NK-92 (cell line): Measurements from ENCODE around the gene LIPC.

Experiments
- DNase-seq: peaks from one replicate; lab custom pipeline; 2025; ENCODE audit not compliant: unreplicated experiment; lab: John Stamatoyannopoulos, UW

Gene LIPC

DNA sequence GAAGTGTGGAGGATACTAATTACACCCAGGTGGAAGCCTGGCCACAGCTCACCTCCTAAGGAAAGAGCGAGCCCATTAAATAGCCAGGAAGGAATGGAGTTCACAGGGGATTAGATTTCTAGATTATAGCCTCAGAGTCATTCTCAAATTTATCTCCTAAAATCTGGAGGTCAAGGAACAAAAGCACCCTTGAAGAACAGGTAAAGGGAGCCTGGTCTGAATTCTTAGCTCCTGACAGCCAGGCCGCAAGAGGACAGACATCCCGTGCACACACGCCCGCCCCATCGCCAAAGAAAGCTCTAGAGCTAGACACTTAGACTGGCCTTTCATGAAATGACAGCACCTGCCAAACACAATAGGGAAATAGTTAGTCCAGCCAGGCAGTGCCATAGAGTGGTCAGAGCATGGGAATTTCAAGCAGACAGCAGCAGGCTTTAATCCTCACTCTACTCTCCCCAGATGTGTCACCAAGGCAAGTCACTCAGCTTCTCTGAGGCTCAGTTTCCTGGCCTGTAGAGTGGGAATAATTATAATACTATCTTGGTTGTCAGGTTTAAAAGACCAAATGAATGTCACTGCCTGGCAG, 59.2 kb downstream of the LIPC start:
- no peak for DNase-seq

- DNase-seq, result no peak
Measured at GRCh38 chr15:58491499-58492202, 59.9 kb downstream of the LIPC start.

GRCh38 chr15:58492661-58493397, 61.0 kb downstream of the LIPC start:
- no peak for DNase-seq

DNA sequence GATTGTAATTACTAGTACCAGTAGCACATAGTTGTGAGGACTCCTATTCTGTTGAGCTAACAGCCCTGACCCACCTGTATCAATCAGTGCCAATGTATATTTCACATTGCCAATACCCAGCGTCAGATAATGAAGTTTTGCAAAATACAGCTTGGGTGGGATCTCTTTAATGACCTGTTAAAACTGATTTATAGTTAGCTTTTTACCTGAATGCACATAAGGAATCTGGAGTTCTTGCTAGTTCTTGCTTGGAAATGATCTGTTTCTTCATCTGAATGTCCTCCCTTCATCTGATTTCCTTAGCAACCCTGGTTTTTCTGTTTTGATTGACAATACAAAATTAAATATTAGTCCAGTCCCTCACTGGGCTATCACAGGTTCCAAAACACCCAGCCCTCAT, 62.8 kb downstream of the LIPC start:
- no peak for DNase-seq

DNA sequence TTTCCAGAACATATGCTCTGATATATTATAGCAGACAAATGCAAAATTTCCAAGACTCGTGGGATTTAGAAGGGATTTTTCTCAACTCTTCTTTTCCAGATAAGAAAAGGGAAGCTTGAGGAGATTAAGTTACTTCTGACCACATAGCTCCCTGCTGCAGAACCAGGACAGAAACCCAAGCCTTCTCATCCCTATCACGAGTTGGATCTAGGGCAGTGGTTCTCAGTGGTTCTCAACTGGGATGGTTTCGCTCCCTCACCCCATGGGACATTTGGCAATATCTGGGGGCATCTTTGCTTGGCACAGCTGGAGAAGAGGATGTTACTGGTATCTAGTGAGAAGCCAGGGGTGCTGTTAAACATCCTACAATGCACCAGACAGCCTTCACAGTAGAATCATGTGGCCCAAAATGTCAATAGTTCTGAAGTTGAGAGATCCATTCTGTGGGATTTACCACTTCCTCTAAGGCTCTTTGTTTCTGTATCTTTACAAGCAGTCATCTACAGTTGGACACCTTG, 64.2 kb downstream of the LIPC start:
- no peak for DNase-seq

DNA sequence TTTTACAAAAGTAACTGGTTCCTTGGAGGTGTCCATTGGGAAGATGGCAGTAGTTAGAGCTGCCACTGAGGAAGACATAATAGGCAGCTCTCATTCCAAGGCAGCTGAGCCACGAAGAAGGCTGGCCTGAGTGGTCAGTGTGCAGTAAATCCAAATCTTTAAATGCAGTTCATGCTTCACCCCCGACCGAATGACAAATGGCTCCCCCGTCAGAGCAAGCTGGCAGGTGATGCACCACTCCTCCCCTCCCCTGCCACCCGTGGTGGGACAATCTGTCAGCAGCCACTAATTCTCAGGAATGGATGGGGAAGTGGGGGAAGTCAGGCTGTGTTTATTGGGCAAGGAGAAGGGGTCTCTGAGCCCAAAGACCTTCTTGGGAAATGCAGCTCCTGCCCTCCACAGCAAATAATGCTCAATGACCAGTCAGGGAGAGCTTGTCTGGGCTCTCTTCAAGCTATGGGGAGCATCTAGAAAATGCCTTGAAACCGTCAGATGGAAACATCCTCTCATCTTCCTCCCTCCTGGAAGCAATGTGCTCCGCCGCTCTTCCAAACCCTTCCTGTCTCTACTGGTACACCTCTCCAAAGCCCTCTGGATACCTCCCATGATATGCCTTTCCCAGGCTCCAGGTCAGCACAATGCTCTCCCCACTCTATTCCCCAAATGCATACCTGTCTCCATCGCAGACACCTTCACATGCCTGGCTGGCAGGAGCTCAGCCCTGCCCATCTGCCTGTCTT, 65.4 kb downstream of the LIPC start:
- DNase-seq, result no peak

GRCh38 chr15:58498821-58499580, 67.2 kb downstream of the LIPC start:
- DNase-seq, result no peak

DNA sequence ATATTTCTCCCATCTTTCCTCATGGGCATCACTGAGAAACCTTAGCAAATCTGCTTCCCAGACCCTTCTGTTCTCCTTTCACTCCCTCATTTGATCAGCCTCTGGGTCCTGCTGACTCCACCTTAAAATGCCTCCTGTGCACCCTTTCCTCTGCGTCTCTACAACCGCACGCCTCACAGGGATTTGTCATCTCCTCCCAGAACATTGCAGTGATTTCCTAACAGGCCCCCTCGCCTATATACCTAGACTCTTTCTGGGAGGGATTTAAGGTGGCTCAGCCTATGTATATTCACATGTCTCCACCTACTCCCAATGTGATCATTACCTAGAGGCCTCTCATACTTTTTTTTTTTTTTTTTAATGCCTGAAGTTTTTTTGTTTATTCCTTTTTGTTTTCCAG, 69.2 kb downstream of the LIPC start:
- no peak for DNase-seq

- DNase-seq, result no peak
Measured at GRCh38 chr15:58501636-58502188, 69.9 kb downstream of the LIPC start.

DNA sequence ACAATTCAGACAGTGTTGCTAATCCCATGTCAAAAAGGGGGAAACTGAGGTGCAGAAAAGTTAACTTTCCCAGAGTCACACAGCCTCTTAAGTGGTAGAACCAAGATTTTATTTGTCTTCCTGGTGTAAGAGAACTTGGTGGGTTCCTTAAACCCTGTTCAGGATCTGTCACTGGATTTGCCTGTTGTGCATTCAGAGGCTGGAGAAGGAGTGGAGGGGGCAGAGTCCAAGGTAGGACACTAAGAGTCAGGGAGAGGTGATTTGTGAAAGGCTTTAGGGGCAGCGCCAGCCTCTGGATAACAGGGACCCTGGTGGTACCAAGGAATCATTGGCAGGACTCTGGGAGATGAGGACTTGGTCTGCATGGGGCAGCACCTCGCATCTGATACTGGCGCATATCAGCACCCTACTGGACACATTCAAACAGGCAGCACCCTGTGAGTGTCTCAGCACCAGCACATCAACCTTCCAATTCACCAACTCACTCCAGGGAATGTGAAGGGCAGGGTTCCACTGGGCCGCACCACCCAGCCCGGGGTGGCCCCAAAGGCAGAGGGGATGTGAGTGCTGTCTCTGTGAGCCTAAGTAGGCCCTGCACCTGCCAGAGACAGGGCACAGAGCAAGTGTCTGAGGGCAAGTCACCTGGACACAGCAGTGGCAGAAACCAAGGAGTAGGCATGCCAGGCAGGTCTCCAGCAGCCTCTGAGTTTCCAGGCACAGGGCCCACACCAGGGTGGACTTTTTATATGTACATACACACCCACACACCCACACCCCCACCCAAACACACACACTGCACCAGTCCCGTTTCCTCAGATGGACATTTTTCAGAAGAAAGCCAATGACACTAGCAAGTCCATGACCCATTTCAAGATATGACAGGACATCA, 71.6 kb downstream of the LIPC start:
- DNase-seq, result no peak

GRCh38 chr15:58504674-58505234, 73.0 kb downstream of the LIPC start:
- no peak for DNase-seq

DNA sequence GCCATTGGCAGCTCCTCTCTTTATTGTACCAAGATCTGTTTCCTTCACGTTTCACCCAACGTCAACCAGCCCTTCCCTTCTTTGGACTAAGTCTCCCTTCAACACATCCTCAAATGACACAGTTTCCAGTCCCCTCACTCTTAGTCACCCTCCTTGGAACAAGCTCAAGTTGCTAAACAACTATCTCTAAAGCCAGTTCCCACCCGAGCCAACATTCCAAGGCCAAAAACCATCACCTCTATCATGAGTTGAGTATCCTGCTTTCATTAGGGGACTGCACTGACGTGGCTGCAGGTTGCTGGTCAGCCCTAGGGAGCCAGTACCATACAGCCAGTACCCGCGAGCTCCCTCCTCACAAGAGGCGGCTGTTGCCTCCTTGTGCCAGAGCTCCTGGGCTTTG, 73.8 kb downstream of the LIPC start:
- no peak for DNase-seq

GRCh38 chr15:58506064-58506490, 74.3 kb downstream of the LIPC start:
- no peak for DNase-seq

DNA sequence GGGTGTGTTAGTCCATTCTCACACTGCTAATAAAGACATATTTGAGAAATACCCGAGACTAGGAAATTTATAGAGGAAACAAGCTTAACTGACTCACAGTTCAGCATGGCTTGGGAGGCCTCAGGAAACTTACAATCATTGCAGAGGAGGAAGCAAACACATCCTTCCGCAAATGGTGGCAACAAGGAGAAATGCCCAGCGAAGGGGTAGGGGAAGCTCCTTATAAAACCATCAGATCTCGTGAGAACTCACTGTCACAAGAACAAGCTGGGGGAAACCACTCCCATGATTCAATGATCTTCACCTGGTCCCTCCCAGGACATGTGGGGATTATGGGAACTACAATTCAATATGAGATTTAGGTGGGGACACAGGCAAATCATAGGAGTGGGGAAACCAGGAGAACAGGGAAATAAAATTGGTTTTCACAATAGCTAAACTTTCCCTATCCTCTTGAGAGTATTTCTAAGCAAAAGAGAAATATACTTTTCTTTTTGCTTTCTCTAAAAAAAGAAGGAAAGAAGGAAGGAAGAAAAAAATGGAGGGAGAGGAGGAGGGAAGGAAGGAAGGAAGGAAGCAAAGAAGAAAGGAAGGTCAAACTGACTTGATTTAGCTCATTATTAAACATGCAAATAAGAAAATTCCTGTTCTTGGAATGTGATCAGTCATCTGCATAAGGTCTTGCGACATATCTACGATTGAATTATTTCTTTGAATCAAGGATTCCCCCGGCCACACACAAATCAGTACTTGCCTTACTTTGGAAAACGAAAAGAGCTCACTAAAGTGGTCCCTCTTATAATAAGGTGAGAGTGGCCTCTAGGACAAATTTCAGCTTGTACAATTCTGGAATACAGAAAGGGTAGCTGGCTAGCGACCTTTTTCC, 75.2 kb downstream of the LIPC start:
- no peak for DNase-seq

DNA sequence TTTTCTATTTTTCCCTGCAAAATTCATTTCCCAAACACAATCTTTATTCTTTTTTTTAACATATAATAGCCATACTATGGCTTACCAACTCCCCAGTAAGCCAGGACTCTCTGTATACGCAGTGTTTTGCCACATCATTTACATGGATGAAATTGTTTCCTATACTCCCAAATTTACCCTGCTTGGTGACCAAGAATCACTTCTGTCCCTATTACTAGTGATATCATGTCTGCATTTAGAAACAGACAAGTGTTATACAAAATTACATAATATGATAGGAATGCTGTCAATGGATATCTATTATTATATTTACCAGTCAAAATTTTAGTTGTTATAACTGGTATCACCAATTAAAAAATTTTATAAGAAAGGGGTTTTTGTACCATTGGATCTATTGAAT, 77.8 kb downstream of the LIPC start:
- no peak for DNase-seq

- no peak for DNase-seq
Measured at GRCh38 chr15:58510715-58511598, 79.2 kb downstream of the LIPC start.

DNA sequence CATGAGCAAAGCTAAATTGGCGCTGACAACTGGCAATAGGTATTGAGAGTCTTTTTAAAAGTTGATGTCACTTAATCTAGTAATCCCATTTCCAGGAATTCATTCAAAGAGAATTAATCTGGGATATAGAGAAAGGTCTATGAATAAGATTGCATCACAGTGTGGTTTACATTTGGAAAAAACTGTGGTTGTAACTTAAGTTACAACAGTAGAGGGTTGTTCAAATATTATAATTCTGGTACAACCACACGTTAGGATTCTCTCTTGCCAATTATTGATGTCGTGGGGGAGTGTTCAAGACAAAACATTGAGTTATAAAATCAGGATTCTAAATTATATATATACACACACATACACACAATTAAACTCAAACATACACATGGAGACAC, 79.8 kb downstream of the LIPC start:
- no peak for DNase-seq
